HepG2 (cell line): Measurements from ENCODE around the gene LRRC4C.

ENCODE experiments used
- CENPBD1 ChIP-seq: sonication (generic); formaldehyde crosslinking; IDR thresholded peaks from 2 replicates; pipeline ENCODE4 v1.8.0; 2022; ENCODE audit warnings: missing genetic modification reagents, low read depth, mild to moderate bottlenecking, borderline replicate concordance
- CTCF ChIP-seq: sonication (generic); formaldehyde crosslinking; IDR thresholded peaks from 2 replicates; pipeline ENCODE4 v1.5.0; 2020; ENCODE audit warnings: mild to moderate bottlenecking, missing genetic modification reagents, moderate library complexity
- FOXA3 ChIP-seq: IDR thresholded peaks from 2 replicates; pipeline ENCODE4 v1.6.1; 2016; ENCODE audit warnings: missing genetic modification reagents, missing compliant biosample characterization
- GTF2F1 ChIP-seq: fragments of 150-350 bp; IDR thresholded peaks from 2 replicates; pipeline ENCODE4 v1.6.1; 2014; ENCODE audit warnings: low read length
- JUNB ChIP-seq: sonication (generic); formaldehyde crosslinking; IDR thresholded peaks from 2 replicates; pipeline ENCODE4 v1.8.0; 2022; ENCODE audit warnings: missing genetic modification reagents, mild to moderate bottlenecking, borderline replicate concordance
- MAX ChIP-seq: IDR thresholded peaks from 2 replicates; pipeline ENCODE4 v1.6.1; 2012; ENCODE audit warnings: inconsistent platforms
- NFAT5 ChIP-seq: sonication (generic); formaldehyde crosslinking; IDR thresholded peaks from 2 replicates; pipeline ENCODE4 v1.4.0; 2020; ENCODE audit warnings: missing genetic modification reagents
- POLR2A ChIP-seq, 2 experiments: IDR thresholded peaks; 2 replicates each; pipeline ENCODE4 v1.6.1; 2011; ENCODE audit warnings: low read depth in 2 of 2, low read length in 2 of 2, mild to moderate bottlenecking in 1 of 2, moderate library complexity in 1 of 2; ENCODE audit not compliant: insufficient read depth in 1 of 2
- SMC3 ChIP-seq: IDR thresholded peaks from 2 replicates; pipeline ENCODE4 v1.6.1; 2011; ENCODE audit warnings: low read length, improper control_type of control experiment
- ZKSCAN1 ChIP-seq: fragments of 150-350 bp; IDR thresholded peaks from 2 replicates; pipeline ENCODE4 v1.6.1; 2014; ENCODE audit warnings: low read length
- ZNF784 ChIP-seq: sonication (generic); formaldehyde crosslinking; IDR thresholded peaks from 2 replicates; pipeline ENCODE4 v1.5.1; 2020; ENCODE audit warnings: missing genetic modification reagents, mild to moderate bottlenecking, borderline replicate concordance

- TF ChIP-seq JUNB (no peak), GTF2F1 (no peak), CTCF (CRISPR knock-in tag) (no peak), MAX (no peak), ZKSCAN1 (no peak), POLR2A (IDR thresholded peaks at IDR 0.05; ENCODE audit: insufficient read depth in 1 of 2, low read depth in 2 of 2, low read length in 2 of 2) (no peak), NFAT5 (CRISPR knock-in tag) (no peak), SMC3 (no peak), FOXA3 (CRISPR knock-in tag) (no peak), CENPBD1 (no peak), ZNF784 (CRISPR knock-in tag) (no peak)
Measured at GRCh38 chr11:41451011-41451410, 8.4 kb downstream of the LRRC4C start.
